ENCODE data around the gene IL36A. TPM values are rescaled to one million over a fixed set of nuclear protein-coding genes. Genes with fewer than 3 reads are reported as not detected.

The IL36A gene, protein sequence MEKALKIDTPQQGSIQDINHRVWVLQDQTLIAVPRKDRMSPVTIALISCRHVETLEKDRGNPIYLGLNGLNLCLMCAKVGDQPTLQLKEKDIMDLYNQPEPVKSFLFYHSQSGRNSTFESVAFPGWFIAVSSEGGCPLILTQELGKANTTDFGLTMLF
- not detected in 2 replicates for total RNA-seq

DNA sequence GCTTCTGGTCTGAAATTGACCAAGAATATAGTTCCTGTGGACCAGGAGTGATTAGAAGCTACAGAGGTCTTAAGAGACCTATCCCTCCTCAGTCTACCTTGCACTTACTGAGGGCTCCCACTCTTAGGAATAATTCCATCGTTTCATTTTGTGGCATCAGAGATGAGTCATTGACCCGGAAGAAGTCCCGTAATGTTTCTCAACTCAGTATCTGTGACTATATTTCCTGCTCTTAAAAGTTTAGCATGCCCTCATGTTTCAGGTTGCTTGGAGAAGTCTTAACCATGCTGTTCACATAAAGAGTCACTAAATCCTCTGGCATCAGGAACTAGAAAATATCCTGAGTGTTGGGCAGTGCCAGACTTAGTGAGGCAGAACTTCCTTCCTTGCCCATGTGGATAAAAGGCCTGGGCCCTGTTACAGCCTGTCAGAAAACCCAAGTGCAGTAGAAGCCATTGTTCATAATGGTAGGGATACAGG, at the start of gene IL36A:
Gene IL36A, plus strand, starts transcription at position 430 of the 480 bp plus-strand sequence. CDS start 413 bp downstream, outside the sequence.

DNA sequence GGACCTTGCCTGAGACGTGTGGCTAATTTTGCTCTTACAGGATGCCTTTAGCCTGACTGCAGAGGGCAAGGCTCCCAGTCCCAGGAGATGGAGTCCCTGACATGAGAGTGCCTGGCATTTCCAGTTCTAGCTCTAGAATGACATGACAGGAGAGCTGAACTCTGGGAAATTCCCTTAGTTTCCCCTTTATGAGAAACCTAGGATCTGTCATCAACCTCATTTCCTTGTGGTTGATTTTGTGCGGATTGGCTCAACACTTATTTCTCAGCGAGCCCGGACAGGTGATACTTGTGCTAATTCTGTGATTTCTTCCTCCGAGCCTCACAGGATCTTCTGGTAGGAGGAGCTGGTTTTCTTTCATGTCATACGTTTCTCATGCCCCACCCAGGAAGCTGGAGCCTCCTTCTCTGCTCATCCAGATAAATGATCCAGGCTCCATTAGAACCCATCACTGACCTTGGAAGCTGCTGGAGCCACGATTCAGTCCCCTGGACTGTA, 27.7 kb upstream of the IL36A start, which contains the start of gene IL36G:
Gene IL36G, plus strand, starts transcription at position 448 of the 498 bp plus-strand sequence. CDS start 633 bp downstream, outside the sequence.

DNA sequence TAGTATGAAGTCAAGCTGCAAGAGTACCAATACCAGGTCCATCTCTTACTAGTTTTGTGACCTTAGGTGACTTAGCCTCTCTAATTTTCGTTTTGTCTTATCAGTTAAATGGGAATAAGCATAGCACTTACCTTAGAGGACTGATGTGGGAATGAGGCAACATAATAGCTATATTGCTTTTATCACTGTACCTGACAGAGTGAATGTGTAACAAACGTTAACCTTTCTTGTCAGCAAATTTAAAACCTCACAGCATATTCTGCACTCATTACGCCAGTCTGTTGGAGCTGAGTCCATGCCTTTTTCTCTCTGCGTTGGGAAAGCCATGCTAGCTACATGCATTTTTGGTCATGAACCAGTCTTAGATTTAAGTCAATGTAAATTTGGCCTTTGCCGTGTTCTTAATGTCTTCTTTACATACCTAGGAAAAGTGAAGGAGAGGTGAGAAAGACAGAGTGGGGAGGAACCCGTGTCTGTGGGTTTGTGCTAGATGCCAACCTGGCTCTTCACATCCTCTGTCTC, 47.2 kb downstream of the IL36A start, which contains the start of gene IL36B:
Gene IL36B, minus strand, starts transcription at position 472 of the 522 bp plus-strand sequence.

Small RNAs within 50 kb of the gene (small RNA-seq; reads per million reads assigned to genes)
- not detected for gene HMGN2P23

Other genes starting within 250 kb of the IL36A start
- 21.8 and 25.3 TPM in 2 replicates for gene CKAP2L, start 240.8 kb upstream of the IL36A start, total RNA-seq
- gene IL1A, start 221.0 kb upstream of the IL36A start, total RNA-seq: 1.2 and 1.8 TPM in 2 replicates
- not detected in 2 replicates for gene IL1B, start 168.7 kb upstream of the IL36A start, total RNA-seq
- gene IL37, start 94.3 kb upstream of the IL36A start, total RNA-seq: not detected in 2 replicates
- gene IL36G, start 27.5 kb upstream of the IL36A start, total RNA-seq: not detected in 2 replicates
- not detected in 2 replicates for gene IL36B, start 47.4 kb downstream of the IL36A start, total RNA-seq
- not detected in 2 replicates for gene IL36RN, start 53.7 kb downstream of the IL36A start, total RNA-seq
- gene IL1F10, start 62.5 kb downstream of the IL36A start, total RNA-seq: not detected in 2 replicates
- not detected in 2 replicates for gene IL1RN, start 122.1 kb downstream of the IL36A start, total RNA-seq
- gene PSD4, start 168.5 kb downstream of the IL36A start, total RNA-seq: 0.14 and 0.27 TPM in 2 replicates